ENCODE results near the gene HM13. TPM values are rescaled to one million over a fixed set of nuclear protein-coding genes. Genes with fewer than 3 reads are reported as not detected.
"Not testable (repeated sequence)": the region's sequence is repeated elsewhere in the genome, so short reads cannot be mapped to it uniquely, and the experiment has no call there.

Gene HM13
- polyA plus RNA-seq (ENCODE audit: insufficient read length in 4 of 4): 100 to 1,000 TPM; 136 to 161 (median 136) TPM

GRCh38 chr20:31514154-31515071 is at the start of gene HM13:
Gene HM13, plus strand, starts transcription at chr20:31514442. Its CDS starts 110 bp downstream, at chr20:31514552.
- peak; percentile 80 to 87 (median 82) for DNase-seq (ENCODE audit: low read depth in 4 of 4, low spot score in 2 of 4)

GRCh38 chr20:31470946-31471345 is 43.3 kb upstream of the HM13 start:
- not testable (repeated sequence) for DNase-seq (ENCODE audit: low read depth in 4 of 4, low spot score in 2 of 4)

- no peak for DNase-seq (ENCODE audit: low read depth in 4 of 4, low spot score in 2 of 4)
Measured at GRCh38 chr20:31472395-31473330, 41.6 kb upstream of the HM13 start.

- DNase-seq (ENCODE audit: low read depth in 4 of 4, low spot score in 2 of 4): no peak
Measured at GRCh38 chr20:31473331-31474096, 40.7 kb upstream of the HM13 start.

GRCh38 chr20:31474097-31474436 is 40.2 kb upstream of the HM13 start:
- no peak for DNase-seq (ENCODE audit: low read depth in 4 of 4, low spot score in 2 of 4)

GRCh38 chr20:31474758-31475427 is 39.3 kb upstream of the HM13 start, which contains the start of the genes DEFB124 and REM1:
Gene DEFB124, minus strand, starts transcription at chr20:31475127. Its CDS starts 2,114 bp downstream, at chr20:31473013.
Gene REM1, plus strand, starts transcription at chr20:31475288. Its CDS starts 1,158 bp downstream, at chr20:31476446.
- no peak for DNase-seq (ENCODE audit: low read depth in 4 of 4, low spot score in 2 of 4)

GRCh38 chr20:31475472-31476293 is 38.6 kb upstream of the HM13 start:
- DNase-seq (ENCODE audit: low read depth in 4 of 4, low spot score in 2 of 4): no peak

- no peak for DNase-seq (ENCODE audit: low read depth in 4 of 4, low spot score in 2 of 4)
Measured at GRCh38 chr20:31476294-31476585, 38.0 kb upstream of the HM13 start.

- DNase-seq (ENCODE audit: low read depth in 4 of 4, low spot score in 2 of 4): no peak
Measured at GRCh38 chr20:31476643-31477215, 37.5 kb upstream of the HM13 start.

GRCh38 chr20:31484001-31484400 is 30.2 kb upstream of the HM13 start:
- no peak for DNase-seq (ENCODE audit: low read depth in 4 of 4, low spot score in 2 of 4)

GRCh38 chr20:31485450-31486339 is 28.5 kb upstream of the HM13 start:
- DNase-seq (ENCODE audit: low read depth in 4 of 4, low spot score in 2 of 4): no peak

GRCh38 chr20:31488115-31488514 is 26.1 kb upstream of the HM13 start:
- DNase-seq (ENCODE audit: low read depth in 4 of 4, low spot score in 2 of 4): no peak

- DNase-seq (ENCODE audit: low read depth in 4 of 4, low spot score in 2 of 4): no peak
Measured at GRCh38 chr20:31489152-31489551, 25.1 kb upstream of the HM13 start.

GRCh38 chr20:31490752-31491151 is 23.5 kb upstream of the HM13 start:
- no peak for DNase-seq (ENCODE audit: low read depth in 4 of 4, low spot score in 2 of 4)

- no peak for DNase-seq (ENCODE audit: low read depth in 4 of 4, low spot score in 2 of 4)
Measured at GRCh38 chr20:31494131-31494530, 20.1 kb upstream of the HM13 start.

- DNase-seq (ENCODE audit: low read depth in 4 of 4, low spot score in 2 of 4): no peak
Measured at GRCh38 chr20:31496761-31497295, 17.4 kb upstream of the HM13 start.

- no peak for DNase-seq (ENCODE audit: low read depth in 4 of 4, low spot score in 2 of 4)
Measured at GRCh38 chr20:31497838-31498540, 16.3 kb upstream of the HM13 start.

Measured in left renal cortex interstitium (tissue), 4 donors.